HepG2 (cell line): ENCODE results near the gene MSANTD1.

Experiments used
- MAZ ChIP-seq, 2 experiments: sonication (generic) in 1 of 2; formaldehyde crosslinking in 1 of 2; IDR thresholded peaks; 2 replicates each; pipeline versions ENCODE4 v1.5.0 to v1.6.1; 2012 to 2020; ENCODE audit warnings: low read depth in 2 of 2, mild to moderate bottlenecking in 2 of 2, borderline replicate concordance in 1 of 2, improper control_type of control experiment in 1 of 2, low read length in 1 of 2, missing genetic modification reagents in 1 of 2, moderate library complexity in 1 of 2
- YEATS2 ChIP-seq: sonication (generic); formaldehyde crosslinking; IDR thresholded peaks from 2 replicates; pipeline ENCODE4 v1.4.0; 2020; ENCODE audit warnings: missing genetic modification reagents, borderline replicate concordance
- ZNF10 ChIP-seq: sonication (generic); formaldehyde crosslinking; IDR thresholded peaks from 2 replicates; pipeline ENCODE4 v1.4.0; 2020; ENCODE audit warnings: mild to moderate bottlenecking, low read depth, missing genetic modification reagents, borderline replicate concordance
- ZNF274 ChIP-seq: sonication (generic); formaldehyde crosslinking; IDR thresholded peaks from 2 replicates; pipeline ENCODE4 v1.5.1; 2020; ENCODE audit warnings: mild to moderate bottlenecking, missing genetic modification reagents
- ZNF317 ChIP-seq: sonication (generic); formaldehyde crosslinking; IDR thresholded peaks from 2 replicates; pipeline ENCODE4 v1.5.0; 2020; ENCODE audit warnings: mild to moderate bottlenecking, missing genetic modification reagents
- TF ChIP-seq, protein P1 (sequence below): sonication (generic); formaldehyde crosslinking; IDR thresholded peaks from 2 replicates; pipeline ENCODE4 v1.4.0; 2020; ENCODE audit warnings: missing genetic modification reagents

- no peak for TF ChIP-seq ZNF10 (CRISPR knock-in tag)
- no peak for TF ChIP-seq ZNF274 (CRISPR knock-in tag)
- TF ChIP-seq MAZ (IDR thresholded peaks at IDR 0.05; ENCODE audit: borderline replicate concordance, low read depth, low read length), result no peak
- no peak for TF ChIP-seq MAZ (CRISPR knock-in tag; IDR thresholded peaks at IDR 0.05; ENCODE audit: low read depth)
- no peak for TF ChIP-seq ZNF317
- TF ChIP-seq, protein P1, sequence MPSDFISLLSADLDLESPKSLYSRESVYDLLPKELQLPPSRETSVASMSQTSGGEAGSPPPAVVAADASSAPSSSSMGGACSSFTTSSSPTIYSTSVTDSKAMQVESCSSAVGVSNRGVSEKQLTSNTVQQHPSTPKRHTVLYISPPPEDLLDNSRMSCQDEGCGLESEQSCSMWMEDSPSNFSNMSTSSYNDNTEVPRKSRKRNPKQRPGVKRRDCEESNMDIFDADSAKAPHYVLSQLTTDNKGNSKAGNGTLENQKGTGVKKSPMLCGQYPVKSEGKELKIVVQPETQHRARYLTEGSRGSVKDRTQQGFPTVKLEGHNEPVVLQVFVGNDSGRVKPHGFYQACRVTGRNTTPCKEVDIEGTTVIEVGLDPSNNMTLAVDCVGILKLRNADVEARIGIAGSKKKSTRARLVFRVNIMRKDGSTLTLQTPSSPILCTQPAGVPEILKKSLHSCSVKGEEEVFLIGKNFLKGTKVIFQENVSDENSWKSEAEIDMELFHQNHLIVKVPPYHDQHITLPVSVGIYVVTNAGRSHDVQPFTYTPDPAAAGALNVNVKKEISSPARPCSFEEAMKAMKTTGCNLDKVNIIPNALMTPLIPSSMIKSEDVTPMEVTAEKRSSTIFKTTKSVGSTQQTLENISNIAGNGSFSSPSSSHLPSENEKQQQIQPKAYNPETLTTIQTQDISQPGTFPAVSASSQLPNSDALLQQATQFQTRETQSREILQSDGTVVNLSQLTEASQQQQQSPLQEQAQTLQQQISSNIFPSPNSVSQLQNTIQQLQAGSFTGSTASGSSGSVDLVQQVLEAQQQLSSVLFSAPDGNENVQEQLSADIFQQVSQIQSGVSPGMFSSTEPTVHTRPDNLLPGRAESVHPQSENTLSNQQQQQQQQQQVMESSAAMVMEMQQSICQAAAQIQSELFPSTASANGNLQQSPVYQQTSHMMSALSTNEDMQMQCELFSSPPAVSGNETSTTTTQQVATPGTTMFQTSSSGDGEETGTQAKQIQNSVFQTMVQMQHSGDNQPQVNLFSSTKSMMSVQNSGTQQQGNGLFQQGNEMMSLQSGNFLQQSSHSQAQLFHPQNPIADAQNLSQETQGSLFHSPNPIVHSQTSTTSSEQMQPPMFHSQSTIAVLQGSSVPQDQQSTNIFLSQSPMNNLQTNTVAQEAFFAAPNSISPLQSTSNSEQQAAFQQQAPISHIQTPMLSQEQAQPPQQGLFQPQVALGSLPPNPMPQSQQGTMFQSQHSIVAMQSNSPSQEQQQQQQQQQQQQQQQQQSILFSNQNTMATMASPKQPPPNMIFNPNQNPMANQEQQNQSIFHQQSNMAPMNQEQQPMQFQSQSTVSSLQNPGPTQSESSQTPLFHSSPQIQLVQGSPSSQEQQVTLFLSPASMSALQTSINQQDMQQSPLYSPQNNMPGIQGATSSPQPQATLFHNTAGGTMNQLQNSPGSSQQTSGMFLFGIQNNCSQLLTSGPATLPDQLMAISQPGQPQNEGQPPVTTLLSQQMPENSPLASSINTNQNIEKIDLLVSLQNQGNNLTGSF (CRISPR knock-in tag), result no peak
- TF ChIP-seq YEATS2 (CRISPR knock-in tag), result no peak
These were observed 55.2 kb downstream of the MSANTD1 start for GRCh38 chr4:3303923-3304710.
